Measurements from ENCODE around the gene GFOD1.

DNA sequence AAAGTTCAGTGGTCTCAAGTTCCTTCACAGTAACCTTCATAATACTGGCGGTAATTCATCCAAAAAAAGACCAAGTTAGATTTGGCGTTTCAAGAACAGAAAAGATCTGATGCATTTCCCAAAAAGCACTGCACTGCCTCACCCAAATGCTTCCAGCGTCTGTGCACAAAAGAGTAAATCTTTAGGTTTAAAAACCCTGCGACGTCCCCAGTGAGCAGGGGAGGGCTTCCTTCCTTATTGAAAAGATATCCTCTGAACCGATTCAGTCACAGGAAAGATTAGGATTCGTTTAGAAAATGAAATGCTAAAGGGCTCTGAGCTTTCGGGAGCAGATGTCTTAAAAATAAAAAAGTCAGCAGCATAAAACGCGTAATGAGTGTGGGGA lies 159.7 kb downstream of the GFOD1 start:
- TF ChIP-seq CTCF (IDR thresholded peaks at IDR 0.05), result no peak
- TF ChIP-seq POLR2A (IDR thresholded peaks at IDR 0.05), result no peak
